Activated B cell treated with CpG ODN at 0.5 μM for 24 hours (primary cell): ENCODE data around the gene ST7L. TPM values are rescaled to one million over a fixed set of nuclear protein-coding genes. Genes with fewer than 3 reads are reported as not detected.

Experiments used
- ATAC-seq: fragments of 200-7000 bp; cut with Tn5 transposase; one replicate; pipeline ENCODE4 v1.10.0; 2021; ENCODE audit warnings: low read depth, mild to moderate bottlenecking, moderate library complexity
- CTCF ChIA-PET: fragments of 350-600 bp; sonication (Branson Sonifier 250); formaldehyde crosslinking; loops from one replicate; lab custom pipeline; 2021; ENCODE audit warnings: antibody characterized with exemption; lab: Charles Lee
- POLR2A ChIA-PET: fragments of 350-600 bp; sonication (Branson Sonifier 250); formaldehyde crosslinking; loops from one replicate; lab custom pipeline; 2021; ENCODE audit warnings: antibody characterized with exemption; lab: Charles Lee
- DNase-seq: peaks from one replicate; pipeline ENCODE4 v3.0.0; 2022
- H3K27ac Mint-ChIP-seq: one replicate; pipeline ENCODE4 v1.8.0; 2020; ENCODE audit warnings: mixed read lengths
- H3K27me3 Mint-ChIP-seq: one replicate; pipeline ENCODE4 v1.8.0; 2021; ENCODE audit warnings: mixed read lengths
- H3K36me3 Mint-ChIP-seq: one replicate; pipeline ENCODE4 v1.8.0; 2021; ENCODE audit warnings: low read depth, mixed read lengths
- H3K4me1 Mint-ChIP-seq: one replicate; pipeline ENCODE4 v1.8.0; 2021; ENCODE audit warnings: mixed read lengths
- H3K4me3 Mint-ChIP-seq: one replicate; pipeline ENCODE4 v1.8.0; 2020; ENCODE audit warnings: mild to moderate bottlenecking, mixed read lengths
- H3K9me3 Mint-ChIP-seq: one replicate; pipeline ENCODE4 v1.8.0; 2020; ENCODE audit warnings: mixed read lengths
- intact Hi-C: fragments of 100-400 bp; cut with micrococcal nuclease; formaldehyde crosslinking; loops from one replicate; pipeline ENCODE4 v1.15.1; 2024
- total RNA-seq: library from RNA; stranded (reverse); gene quantifications from 2 replicates; pipeline ENCODE4 v1.2.3, GENCODE V29; 2022
- TF ChIP-seq, protein P1 (sequence below): fragments of 200-600 bp; IDR thresholded peaks from one replicate; pipeline ENCODE4 v1.8.0; 2022; ENCODE audit warnings: antibody characterized with exemption, mild to moderate bottlenecking

ST7L gene
- total RNA-seq, 1 donor from 2014 or later = 13.8 TPM

DNA sequence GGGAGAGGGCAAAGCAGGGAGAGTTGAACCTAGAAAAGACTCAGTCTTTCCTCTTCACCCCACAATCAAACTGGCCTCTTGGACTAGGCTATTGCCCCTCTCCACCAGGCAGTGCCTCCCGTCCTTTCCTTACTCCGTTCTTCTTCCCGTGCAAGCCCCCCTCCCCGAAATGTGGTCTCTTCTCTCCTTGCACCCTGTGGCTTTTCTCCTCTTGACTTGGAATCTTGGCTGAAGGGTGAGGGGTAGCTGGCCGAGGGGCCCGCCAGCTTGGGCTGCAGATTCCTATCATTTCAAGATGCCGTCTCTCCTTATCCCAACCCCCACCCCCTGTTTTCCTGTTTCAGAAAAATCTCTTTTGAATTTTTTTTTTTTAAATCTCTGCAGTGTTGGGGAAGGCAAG, 108.6 kb downstream of the ST7L start:
- CTCF ChIA-PET = no interaction called here
- ATAC-seq (no peak), DNase-seq (no peak)
- no peak overlapping the region for H3K4me3 Mint-ChIP-seq
- intact Hi-C loops = no loop called here
- TF ChIP-seq, protein P1, sequence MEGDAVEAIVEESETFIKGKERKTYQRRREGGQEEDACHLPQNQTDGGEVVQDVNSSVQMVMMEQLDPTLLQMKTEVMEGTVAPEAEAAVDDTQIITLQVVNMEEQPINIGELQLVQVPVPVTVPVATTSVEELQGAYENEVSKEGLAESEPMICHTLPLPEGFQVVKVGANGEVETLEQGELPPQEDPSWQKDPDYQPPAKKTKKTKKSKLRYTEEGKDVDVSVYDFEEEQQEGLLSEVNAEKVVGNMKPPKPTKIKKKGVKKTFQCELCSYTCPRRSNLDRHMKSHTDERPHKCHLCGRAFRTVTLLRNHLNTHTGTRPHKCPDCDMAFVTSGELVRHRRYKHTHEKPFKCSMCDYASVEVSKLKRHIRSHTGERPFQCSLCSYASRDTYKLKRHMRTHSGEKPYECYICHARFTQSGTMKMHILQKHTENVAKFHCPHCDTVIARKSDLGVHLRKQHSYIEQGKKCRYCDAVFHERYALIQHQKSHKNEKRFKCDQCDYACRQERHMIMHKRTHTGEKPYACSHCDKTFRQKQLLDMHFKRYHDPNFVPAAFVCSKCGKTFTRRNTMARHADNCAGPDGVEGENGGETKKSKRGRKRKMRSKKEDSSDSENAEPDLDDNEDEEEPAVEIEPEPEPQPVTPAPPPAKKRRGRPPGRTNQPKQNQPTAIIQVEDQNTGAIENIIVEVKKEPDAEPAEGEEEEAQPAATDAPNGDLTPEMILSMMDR = no peak
- POLR2A ChIA-PET = no interaction called here
- H3K27ac Mint-ChIP-seq = no peak overlapping the region
- H3K27me3 Mint-ChIP-seq = peaks cover 5% of the 10 kb centered on the region
- no peaks in the 10 kb centered on the region for H3K9me3 Mint-ChIP-seq
- peaks cover 31% of the 10 kb centered on the region for H3K4me1 Mint-ChIP-seq
- H3K36me3 Mint-ChIP-seq = no peaks in the 10 kb centered on the region

DNA sequence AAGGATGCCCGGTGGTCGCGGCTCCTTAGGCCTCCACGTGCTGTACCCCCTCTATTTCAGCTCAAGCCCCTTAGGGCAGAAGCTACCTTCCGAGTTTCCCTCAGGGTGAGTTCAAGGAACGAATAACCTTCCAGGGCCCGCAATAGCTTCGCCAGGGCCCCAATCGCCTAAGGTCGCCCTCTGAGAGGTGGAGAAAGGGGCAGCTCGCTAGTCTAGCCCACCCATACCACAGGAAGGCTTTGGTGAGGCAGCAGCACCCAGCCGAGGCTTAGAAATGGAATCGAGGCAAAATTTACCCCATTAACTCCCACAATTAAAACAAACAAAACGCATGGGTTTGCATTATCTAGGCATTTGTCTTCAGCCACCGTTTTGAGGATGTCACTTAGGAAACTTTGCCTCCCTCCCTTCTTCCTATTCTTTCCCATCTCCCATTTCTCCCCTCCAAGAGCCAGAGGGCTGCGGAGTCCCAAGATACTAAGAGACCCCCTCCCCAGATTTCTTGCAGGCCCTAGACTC, 109.2 kb downstream of the ST7L start:
- DNase-seq (no peak), ATAC-seq (no peak)
- Mint-ChIP-seq H3K9me3 (no peaks in the 10 kb centered on the region), H3K27me3 (peaks cover 5% of the 10 kb centered on the region), H3K4me1 (peaks cover 36% of the 10 kb centered on the region), H3K27ac (no peak overlapping the region), H3K36me3 (no peaks in the 10 kb centered on the region), H3K4me3 (peak overlapping the region; percentile 65)
- intact Hi-C loops = loop anchor here (10.0 kb wide), 1 partner anchor 165 kb away; the partner anchor contains the start of gene MOV10
- POLR2A ChIA-PET = no interaction called here
- CTCF ChIA-PET = no interaction called here
- TF ChIP-seq, protein P1 = no peak

DNA sequence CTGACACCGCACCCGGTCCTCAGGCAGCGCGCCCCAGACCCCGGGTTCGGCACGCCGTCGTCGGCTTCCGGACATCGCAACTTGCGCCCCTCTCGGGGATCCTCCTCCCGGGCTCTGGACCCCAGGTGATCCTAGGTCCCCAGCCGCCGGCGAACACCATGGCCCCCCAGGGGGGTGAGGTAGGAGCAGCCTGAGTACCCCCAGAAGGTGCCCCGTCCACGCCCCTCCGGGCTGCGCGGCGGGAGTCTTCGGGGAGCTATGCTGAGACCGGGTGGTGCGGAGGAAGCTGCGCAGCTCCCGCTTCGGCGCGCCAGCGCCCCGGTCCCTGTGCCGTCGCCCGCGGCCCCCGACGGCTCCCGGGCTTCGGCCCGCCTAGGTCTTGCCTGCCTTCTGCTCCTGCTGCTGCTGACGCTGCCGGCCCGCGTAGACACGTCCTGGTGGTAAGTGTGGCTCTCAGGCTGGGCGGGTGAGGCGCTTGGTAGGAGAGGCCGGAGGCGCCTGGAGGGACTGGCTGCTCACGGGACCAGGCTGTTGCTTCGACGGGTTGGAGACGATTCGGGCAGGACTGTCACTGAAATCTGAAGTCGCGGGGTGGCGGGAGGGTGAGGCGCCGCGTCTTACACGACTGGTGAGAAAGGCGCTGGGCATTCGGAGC, 109.8 kb downstream of the ST7L start:
- DNase-seq (peak; percentile 41), ATAC-seq (peak; percentile 53)
- Mint-ChIP-seq H3K4me3 (peak overlapping the region; percentile 56), H3K27ac (no peak overlapping the region), H3K27me3 (peaks cover 5% of the 10 kb centered on the region), H3K9me3 (no peaks in the 10 kb centered on the region), H3K4me1 (peaks cover 38% of the 10 kb centered on the region), H3K36me3 (no peaks in the 10 kb centered on the region)
- POLR2A ChIA-PET = interaction anchor here (1.2 to 1.7 kb wide), 2 partner anchors 43 to 110 kb away, joined by 6 read pairs; partner anchors contain the start of genes CAPZA1 and ST7L
- CTCF ChIA-PET = no interaction called here
- intact Hi-C loops = loop anchor here (10.0 kb wide), 1 partner anchor 166 kb away; the partner anchor contains the start of gene MOV10
- TF ChIP-seq, protein P1 = no peak

- TF ChIP-seq, protein P1 = no peak
- peak; percentile 60 for ATAC-seq
- peak; percentile 43 for DNase-seq
- ChIA-PET CTCF (no interaction called here), POLR2A (interaction anchor here (1.2 to 1.7 kb wide), 2 partner anchors 42 to 111 kb away, joined by 6 read pairs; partner anchors contain the start of genes CAPZA1 and ST7L)
- no peaks in the 10 kb centered on the region for H3K36me3 Mint-ChIP-seq
- intact Hi-C loops = loop anchor here (1.0 to 10.0 kb wide), 2 partner anchors 42 to 166 kb away; partner anchors contain the start of gene MOV10
- no peak within 1 kb of the TSS for H3K27ac Mint-ChIP-seq
- no peaks in the 10 kb centered on the region for H3K9me3 Mint-ChIP-seq
- H3K4me3 Mint-ChIP-seq = peak within 1 kb of the TSS; percentile 79
- H3K27me3 Mint-ChIP-seq = peaks cover 9% of the 10 kb centered on the region
- peaks cover 38% of the 10 kb centered on the region for H3K4me1 Mint-ChIP-seq
Observed at GRCh38 chr1:112508278-112509004, 110.5 kb downstream of the ST7L start, which contains the start of gene WNT2B. TSS of gene WNT2B (plus strand) at chr1:112508965. CDS start at chr1:112509263, 298 bp downstream.
